ENCODE measurements around the gene HOXB2. TPM values are rescaled to one million over a fixed set of nuclear protein-coding genes. Genes with fewer than 3 reads are reported as not detected.

Gene HOXB2
- total RNA-seq = 4.1 TPM

DNA sequence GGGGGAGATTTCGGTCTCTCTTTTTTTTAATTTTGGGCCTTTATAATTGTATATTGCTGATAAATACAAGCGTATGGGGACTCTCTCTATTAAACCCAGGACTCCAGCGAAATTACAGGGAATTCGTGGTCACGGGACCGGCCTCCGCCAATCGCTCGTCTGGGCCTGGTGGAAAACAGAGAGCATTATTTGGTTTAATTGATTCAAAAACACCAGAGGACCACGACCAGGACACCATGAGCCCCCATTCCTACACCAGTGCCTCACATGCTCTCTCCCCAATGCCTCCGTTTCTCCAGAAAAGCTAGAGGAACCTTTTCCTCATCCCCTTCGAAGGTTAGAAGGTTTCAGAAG lies at the start of gene HOXB2:
TSS of gene HOXB2 (minus strand) at position 88 of the 354 bp plus-strand sequence. CDS start 198 bp downstream, outside the sequence.
- DNase-seq = peak; percentile 72

DNA sequence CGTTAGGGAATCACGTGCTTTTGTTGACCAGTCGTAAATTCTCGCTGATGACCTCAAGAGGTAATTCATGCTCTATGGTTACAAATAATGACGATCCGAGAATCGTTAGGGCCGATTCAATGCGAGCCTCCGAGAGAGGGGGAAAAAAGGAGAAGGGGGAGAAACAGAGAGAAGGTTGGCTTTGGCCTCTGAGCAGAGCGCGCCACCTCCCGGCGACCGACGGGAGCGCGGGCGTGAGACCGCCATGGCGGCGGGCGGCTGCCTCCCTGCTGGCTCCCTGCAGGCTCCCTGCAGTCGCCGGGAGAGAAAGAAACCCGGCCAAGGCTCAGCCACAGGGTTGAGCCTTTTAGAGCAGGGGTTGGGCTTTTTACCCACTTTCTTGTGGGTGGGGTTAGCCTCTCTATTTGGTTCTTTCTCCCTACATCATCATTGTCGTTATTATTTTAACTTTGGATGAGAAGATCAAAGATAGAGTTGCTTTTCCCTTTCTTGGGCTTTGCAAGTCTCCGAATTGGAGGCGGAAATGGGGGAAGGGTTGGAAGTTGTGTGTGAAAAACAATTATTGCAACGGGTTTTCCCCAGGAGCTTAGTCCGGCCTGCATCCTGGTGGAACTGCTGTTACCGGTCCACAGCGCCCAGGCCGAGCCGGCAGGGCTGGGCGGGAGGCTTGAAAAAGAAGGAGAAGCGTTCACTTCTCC lies 49.1 kb upstream of the HOXB2 start:
- DNase-seq = peak; percentile 78

GRCh38 chr17:48593126-48593829 lies 48.4 kb upstream of the HOXB2 start, which contains the start of gene HOXB5:
Gene HOXB5 (minus strand): TSS chr17:48593779. CDS start chr17:48593682, 97 bp downstream.
- no peak for DNase-seq

DNA sequence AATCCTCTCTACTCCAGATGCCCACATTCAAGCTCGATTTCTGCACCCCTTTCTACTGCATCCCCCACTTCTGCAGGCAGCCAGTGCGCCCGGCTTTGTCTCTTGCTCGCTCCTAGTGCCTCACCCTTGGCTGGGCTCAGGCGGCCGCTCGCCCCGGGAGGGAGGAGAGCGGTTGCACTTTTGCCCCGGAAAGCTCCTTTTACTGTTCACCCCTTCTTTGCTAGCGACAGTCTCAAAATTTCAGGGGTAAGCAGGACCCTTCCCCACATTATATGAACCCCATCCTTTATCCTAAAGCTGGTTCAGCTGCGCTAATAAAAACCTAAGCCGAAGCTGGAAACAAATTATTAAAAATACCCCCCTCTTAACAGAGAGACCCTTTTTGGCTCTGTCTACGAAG lies 47.7 kb upstream of the HOXB2 start:
- DNase-seq = no peak

- DNase-seq = no peak
Observed at GRCh38 chr17:48592057-48592514, 47.2 kb upstream of the HOXB2 start.

DNA sequence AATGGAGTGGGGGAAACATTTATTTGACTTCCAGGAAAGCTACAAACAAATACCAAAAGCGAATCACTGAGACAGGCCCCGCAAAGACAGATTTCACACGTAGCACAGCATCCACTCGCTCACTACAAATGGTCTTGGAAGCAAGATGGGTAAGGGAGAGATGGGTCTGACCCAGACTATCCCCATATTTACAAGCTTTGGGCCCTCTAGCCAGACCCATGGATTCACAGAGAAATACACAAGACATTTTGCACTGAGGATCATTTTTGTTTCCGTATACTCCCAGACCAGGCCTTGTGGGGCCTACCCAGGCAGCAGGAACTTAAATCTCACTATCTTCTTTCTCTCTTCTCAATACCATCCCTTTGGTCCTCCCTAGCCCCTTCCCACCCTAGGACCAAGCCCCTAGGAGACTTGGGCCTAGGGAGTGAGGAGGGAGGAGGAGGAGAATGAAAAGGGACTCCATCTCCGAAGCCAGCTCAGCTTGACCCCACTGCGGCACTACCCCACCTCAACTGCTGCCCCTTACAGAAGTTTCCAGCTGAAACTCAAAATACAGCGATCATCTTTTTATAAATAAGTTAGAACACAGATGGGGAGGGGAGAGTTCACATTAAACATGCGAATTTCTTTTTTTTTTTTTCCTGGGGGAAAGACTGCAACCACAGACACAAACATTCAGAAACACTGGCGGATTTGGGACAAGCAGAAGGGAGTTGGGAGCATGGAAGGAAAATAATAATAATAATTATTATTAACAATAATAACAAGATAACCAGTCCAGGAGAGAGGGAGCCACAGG lies 46.5 kb upstream of the HOXB2 start:
- no peak for DNase-seq

DNA sequence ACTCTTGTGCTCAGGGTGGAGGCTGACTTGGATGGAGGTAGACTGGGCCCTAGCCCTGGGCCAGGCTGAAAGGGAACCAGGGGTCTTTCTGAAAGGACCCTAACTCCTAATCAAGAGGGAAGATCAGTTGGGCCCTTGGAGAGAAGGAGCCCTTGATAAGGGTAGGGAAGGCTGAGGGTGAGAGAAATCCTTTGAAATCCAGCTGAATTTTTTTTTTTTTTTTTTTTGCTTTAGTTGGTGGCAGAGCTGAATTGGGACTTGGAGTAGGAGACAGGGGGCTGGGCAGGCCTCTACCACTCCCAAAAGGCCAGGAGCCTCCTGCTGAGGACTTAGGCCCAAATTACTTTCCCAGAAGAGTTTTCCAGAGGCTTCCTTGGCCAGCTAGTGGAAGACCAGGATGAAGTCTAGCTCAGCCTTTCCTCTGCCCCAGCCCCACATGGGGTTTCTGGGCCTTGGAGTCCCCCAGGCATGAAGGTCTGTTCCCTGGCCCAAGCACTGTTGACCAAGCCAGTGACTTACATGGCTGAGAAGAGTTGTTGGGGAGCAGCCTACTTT lies 45.8 kb upstream of the HOXB2 start:
- no peak for DNase-seq

DNA sequence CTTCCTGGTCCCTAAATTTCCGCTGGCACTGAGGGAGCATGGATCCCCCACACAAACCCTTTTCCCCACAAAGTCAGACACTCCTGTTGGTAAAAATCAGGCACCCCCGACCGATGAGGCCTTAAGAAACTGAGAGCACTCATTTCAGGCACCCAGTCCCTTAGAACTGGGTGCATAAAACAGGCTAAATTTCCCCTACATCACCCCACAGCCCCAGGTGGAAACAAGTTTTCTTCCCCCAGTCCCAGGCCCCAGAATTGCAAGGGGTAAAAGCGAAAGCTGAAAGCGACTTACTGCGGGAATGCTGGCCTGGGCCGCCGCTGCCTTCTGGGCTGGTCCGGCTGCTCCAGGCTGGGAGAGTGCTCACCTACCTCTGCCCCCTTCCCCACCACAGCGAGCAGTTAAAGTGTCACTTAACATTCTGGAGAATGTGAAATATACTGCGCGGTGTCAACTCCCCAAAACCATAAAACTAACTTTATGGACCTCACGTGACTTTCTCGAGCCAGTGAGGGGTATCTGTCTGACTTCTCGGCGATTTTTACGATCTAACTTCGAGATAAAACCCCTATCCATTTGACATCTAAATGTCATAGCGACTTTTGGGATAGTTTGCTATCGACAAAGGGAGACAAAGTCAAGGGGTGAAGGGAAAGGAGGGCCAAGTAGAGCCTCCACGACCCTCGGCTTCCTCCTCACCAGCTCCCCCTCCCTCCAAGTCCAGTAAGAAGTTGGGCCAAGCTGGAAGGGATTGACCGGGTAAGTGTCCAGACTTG lies 45.1 kb upstream of the HOXB2 start, which contains the start of gene HOXB3:
TSS of gene HOXB3 (minus strand) at position 411 of the 776 bp plus-strand sequence. CDS start 37,767 bp downstream, outside the sequence.
- DNase-seq = no peak

DNA sequence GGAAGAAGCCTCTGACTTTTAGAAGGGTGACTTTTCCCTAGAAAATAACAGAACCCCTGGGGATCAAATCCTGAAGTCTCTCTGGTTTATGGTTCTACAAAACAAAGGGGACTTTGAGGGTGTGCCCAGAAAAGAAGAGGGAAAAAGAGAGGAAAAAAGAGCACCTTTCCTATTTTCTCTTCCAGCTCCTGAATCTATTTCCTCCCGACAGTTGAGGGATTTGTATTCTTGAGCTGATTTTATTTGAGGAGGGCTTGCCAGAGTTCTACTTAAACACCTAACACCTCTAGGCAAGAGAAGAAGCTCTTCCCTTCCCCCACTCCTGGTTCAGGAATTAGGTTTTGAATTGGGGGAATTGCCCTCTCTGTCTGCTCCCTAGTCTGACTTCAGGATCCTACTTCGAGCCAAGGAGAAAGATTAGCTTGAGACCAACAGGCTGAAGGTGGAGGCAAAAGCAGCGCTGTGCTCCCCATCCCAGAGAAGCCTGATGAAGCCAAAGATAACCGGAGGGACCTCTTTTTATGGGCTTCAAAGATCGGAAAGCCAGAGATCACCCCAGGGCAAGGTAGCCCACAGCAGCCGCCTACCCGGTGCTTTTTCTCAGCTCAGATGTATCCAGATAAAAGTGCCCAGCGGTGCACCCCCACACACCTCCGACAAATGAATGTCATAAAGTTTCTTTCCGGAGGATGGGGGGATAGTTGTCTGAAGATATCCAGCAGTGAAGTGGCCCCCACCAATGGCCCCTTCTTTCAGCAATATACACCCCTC lies 44.3 kb upstream of the HOXB2 start:
- no peak for DNase-seq

DNA sequence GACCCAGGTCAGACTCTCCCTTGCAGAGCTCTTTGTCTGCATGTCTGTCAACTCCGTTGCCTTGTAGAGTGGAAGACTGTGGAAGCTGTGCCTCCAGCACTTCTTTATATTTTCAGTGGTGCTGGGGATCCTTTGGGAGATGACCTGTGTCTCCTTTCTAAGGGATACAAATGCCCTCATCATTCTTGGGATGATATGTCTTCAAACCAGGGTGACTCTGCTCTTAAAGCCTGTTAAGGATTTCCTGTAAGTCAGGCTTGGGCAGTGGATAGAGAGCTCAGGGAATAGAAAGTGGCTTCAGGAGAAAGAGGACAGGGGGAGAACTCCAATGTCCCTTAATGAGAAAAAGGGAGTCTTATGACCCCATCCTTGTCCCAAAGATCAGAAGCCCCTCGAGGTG lies 43.6 kb upstream of the HOXB2 start:
- DNase-seq = no peak

DNA sequence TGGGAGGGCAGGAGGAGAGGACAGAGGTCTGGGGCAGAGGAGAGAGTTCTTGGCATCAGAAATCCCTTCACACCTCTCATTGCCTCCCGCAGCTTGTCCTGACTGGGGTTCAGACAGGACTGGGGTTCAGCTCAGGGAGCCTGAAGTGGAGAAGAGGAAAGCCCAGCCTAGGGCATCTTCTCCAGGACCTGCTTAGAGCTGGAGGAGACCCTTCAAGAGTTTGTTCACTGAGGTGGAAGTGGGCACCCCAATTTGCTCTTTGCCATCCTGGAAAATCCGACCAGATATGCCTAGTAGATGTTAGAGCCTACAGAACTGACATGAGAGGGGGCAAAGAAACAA lies 43.1 kb upstream of the HOXB2 start:
- DNase-seq = no peak

GRCh38 chr17:48587276-48588073 lies 42.6 kb upstream of the HOXB2 start:
- DNase-seq = no peak

GRCh38 chr17:48586355-48587258 lies 41.7 kb upstream of the HOXB2 start:
- no peak for DNase-seq

- DNase-seq = no peak
Observed at GRCh38 chr17:48584223-48584741, 39.4 kb upstream of the HOXB2 start.

- DNase-seq = no peak
Observed at GRCh38 chr17:48583708-48584222, 38.9 kb upstream of the HOXB2 start.

DNA sequence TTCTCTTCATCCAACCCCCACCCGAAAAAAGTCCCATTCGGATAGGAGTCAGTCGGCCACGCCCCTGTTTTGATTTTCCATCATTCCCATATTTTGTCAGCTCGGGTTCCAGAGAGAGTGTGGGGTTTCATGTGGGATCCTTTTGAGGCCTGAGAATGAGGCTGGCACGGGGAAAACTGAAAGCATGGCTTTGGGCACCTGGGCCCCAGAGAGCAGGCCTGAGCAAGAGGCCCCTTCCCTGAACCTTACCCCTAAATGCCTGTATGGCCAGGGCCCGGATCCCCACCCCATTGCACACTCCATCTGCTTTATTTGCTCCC lies 37.8 kb upstream of the HOXB2 start:
- DNase-seq = no peak

DNA sequence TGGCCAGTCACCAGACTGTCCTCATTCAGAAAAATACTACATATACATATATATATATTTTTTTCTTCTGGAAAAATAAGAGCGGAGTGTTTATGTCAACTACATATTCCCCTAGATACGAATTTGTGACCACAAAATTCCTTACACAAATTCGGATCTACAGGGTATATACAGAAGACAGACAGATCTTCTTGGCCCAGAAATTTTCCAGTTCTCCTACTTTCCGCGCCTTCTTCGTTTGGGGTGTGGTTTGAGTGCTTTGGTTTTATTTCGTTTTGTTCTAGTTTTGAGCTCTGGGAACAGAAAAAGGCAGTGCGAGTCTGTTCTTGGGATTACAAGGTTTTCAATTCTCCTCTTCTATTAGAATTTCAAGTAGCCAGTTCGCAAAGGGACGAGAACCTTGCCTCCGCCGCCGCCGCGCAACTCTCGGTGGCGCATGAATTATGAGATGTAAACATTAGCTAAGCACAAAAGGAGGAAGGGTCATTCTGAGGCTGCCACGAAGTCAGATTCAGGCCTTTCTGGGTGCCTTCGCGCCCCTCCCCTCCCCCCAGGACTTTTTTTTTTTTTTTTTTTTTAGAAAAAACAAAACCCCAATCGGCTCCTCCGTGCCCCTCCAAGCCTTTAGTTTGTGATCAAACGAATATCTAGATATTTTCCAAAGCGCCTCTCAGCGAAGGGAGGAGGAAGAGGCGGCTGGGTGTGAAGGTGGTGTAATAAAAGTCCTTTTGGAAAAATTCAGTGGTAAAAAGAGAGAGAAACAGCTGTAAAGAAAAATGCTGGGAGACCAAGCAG lies 35.0 kb upstream of the HOXB2 start:
- DNase-seq = no peak

DNA sequence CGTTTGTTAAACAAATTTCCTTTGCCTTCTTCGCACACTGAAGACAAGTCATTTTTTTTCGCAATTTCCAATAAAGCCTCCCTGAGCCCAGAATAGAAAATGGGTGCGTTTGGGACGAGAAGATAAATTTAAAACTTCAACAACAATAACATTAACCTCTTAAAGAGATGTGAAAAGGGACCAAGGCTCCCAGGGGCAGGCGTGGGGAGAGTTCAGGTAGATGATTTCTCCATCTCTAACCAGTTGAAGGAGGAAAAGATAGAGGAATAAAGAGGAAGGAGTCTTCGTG lies 34.5 kb upstream of the HOXB2 start:
- no peak for DNase-seq
